Activated CD4-positive, alpha-beta T cell treated with anti-CD3 and anti-CD28 coated beads, Interleukin-2, amount 10 ng/mL, durations not matched to agents 7 days and 5 days (primary cell): ENCODE data around the gene SPON1. TPM values are rescaled to one million over a fixed set of nuclear protein-coding genes. Genes with fewer than 3 reads are reported as not detected.
A peak's percentile ranks its signal among the peaks of the same experiment; 100 is the strongest.
"Not testable (repeated sequence)": the region's sequence is repeated elsewhere in the genome, so short reads cannot be mapped to it uniquely, and the experiment has no call there.

ENCODE experiments used
- CTCF ChIA-PET: fragments of 350-600 bp; sonication (Branson Sonifier 250); formaldehyde crosslinking; loops from one replicate; lab custom pipeline; 2021; ENCODE audit warnings: antibody characterized with exemption; lab: Charles Lee
- POLR2A ChIA-PET: fragments of 350-600 bp; sonication (Branson Sonifier 250); formaldehyde crosslinking; loops from one replicate; lab custom pipeline; 2021; ENCODE audit warnings: antibody characterized with exemption; lab: Charles Lee
- DNase-seq: peaks from one replicate; pipeline ENCODE4 v3.0.0-alpha.2; 2020
- H3K27ac Mint-ChIP-seq: one replicate; pipeline ENCODE4 v1.8.0; 2021; ENCODE audit warnings: mild to moderate bottlenecking, moderate library complexity, mixed read lengths
- H3K27me3 Mint-ChIP-seq: one replicate; pipeline ENCODE4 v1.8.0; 2021; ENCODE audit warnings: mixed read lengths
- H3K36me3 Mint-ChIP-seq: one replicate; pipeline ENCODE4 v1.8.0; 2021; ENCODE audit warnings: low read depth, mixed read lengths
- H3K4me1 Mint-ChIP-seq: one replicate; pipeline ENCODE4 v1.8.0; 2021; ENCODE audit warnings: mixed read lengths
- H3K4me3 Mint-ChIP-seq: one replicate; pipeline ENCODE4 v1.8.0; 2021; ENCODE audit warnings: mild to moderate bottlenecking, moderate library complexity, mixed read lengths
- H3K9me3 Mint-ChIP-seq: one replicate; pipeline ENCODE4 v1.8.0; 2021; ENCODE audit warnings: mixed read lengths
- total RNA-seq, 2 experiments: library from RNA; stranded (reverse); gene quantifications; one replicate each; pipeline ENCODE4 v1.2.3, GENCODE V29; 2021

The SPON1 gene
- total RNA-seq, 2 experiments from 2014 or later = 1.4 to 1.6 TPM

DNA sequence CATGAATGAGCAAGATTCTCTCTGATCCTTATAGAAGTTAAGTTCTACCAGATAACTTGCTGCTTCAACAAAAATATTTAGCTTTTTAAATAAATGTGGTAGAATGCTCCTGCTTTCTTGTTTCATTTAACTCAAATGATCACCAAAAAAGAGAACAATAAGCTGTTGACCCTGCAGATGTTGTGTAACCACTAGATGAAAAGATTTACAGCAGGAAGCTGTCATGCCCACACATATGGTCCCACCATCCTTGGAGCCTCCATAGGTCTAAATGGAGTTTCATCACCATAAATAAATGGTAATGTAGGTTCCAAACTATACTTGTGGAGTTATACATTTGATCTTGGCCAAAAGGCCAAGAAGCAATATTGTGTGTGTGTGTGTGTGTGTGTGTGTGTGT, 277.7 kb downstream of the SPON1 start:
- Mint-ChIP-seq H3K4me1 (peaks cover 3% of the 10 kb centered on the region), H3K9me3 (no peaks in the 10 kb centered on the region), H3K36me3 (no peaks in the 10 kb centered on the region), H3K27ac (no peak overlapping the region), H3K4me3 (no peak overlapping the region), H3K27me3 (no peaks in the 10 kb centered on the region)
- CTCF ChIA-PET = no interaction called here
- POLR2A ChIA-PET = no interaction called here
- no peak for DNase-seq

DNA sequence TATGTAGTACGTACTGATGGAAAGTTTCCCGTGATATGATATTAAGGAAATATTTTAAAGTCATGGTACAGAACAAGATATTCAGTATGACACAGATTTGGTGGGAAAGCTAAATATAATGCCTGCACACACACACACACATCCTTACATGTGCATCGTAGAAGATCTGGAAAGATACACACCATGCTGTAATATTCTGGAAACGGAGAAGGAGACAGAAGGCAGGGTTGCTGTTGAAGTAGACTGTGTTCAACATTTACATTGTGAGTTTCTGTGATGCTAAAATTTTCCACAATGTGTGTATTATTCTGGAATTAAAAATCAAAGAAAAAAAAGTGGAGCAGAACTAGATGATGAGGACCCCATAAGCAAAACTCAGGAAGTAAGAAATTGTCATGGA, 278.4 kb downstream of the SPON1 start:
- no peaks in the 10 kb centered on the region for H3K27me3 Mint-ChIP-seq
- CTCF ChIA-PET = no interaction called here
- POLR2A ChIA-PET = no interaction called here

GRCh38 chr11:14242187-14242586, 279.7 kb downstream of the SPON1 start:
- H3K27ac Mint-ChIP-seq = no peak overlapping the region

More for the DNA sequence above, 278.4 kb downstream of the SPON1 start:
- H3K4me3 Mint-ChIP-seq = no peak overlapping the region
- no peak for DNase-seq
- H3K36me3 Mint-ChIP-seq = no peaks in the 10 kb centered on the region
- no peaks in the 10 kb centered on the region for H3K9me3 Mint-ChIP-seq
- H3K27ac Mint-ChIP-seq = peak overlapping the region; percentile 4
- peaks cover 3% of the 10 kb centered on the region for H3K4me1 Mint-ChIP-seq

GRCh38 chr11:14242733-14243132, 280.2 kb downstream of the SPON1 start:
- Mint-ChIP-seq H3K27ac (no peak overlapping the region), H3K27me3 (peaks cover 6% of the 10 kb centered on the region), H3K4me1 (peaks cover 6% of the 10 kb centered on the region), H3K9me3 (no peaks in the 10 kb centered on the region), H3K4me3 (no peak overlapping the region), H3K36me3 (no peaks in the 10 kb centered on the region)
- POLR2A ChIA-PET = no interaction called here
- CTCF ChIA-PET = no interaction called here
- no peak for DNase-seq

More at GRCh38 chr11:14242187-14242586, 279.7 kb downstream of the SPON1 start:
- no peaks in the 10 kb centered on the region for H3K9me3 Mint-ChIP-seq
- H3K4me1 Mint-ChIP-seq = peaks cover 2% of the 10 kb centered on the region
- ChIA-PET CTCF (no interaction called here), POLR2A (no interaction called here)
- H3K27me3 Mint-ChIP-seq = peaks cover 2% of the 10 kb centered on the region
- H3K4me3 Mint-ChIP-seq = no peak overlapping the region
- no peak for DNase-seq
- no peaks in the 10 kb centered on the region for H3K36me3 Mint-ChIP-seq

DNA sequence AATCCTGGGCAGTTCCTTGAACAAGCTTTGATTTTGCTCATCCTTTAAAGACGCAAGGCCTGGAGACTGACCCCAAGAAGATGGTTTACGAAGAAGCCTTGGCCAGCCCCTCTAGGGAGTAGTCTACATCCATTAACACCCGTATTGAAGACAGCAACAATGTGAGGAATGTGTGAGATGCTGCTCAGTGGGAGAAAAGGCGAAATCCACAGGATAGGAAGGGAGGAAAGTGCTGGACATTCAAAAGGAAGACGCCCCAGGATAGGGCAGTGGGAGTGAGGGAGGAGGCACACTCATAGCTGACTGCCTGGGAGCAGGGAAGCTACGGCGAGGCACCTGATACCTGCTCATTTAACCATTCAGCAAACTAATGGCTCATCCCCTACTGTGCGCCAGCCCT, 282.4 kb downstream of the SPON1 start:
- Mint-ChIP-seq H3K4me3 (no peak overlapping the region), H3K4me1 (peaks cover 24% of the 10 kb centered on the region), H3K9me3 (no peaks in the 10 kb centered on the region), H3K27ac (no peak overlapping the region), H3K36me3 (no peaks in the 10 kb centered on the region), H3K27me3 (peaks cover 10% of the 10 kb centered on the region)
- CTCF ChIA-PET = interaction anchor here (0.6 kb wide), 1 partner anchor 13 kb away, joined by 4 read pairs; no protein-coding TSS in a partner anchor
- no peak for DNase-seq
- POLR2A ChIA-PET = no interaction called here

DNA sequence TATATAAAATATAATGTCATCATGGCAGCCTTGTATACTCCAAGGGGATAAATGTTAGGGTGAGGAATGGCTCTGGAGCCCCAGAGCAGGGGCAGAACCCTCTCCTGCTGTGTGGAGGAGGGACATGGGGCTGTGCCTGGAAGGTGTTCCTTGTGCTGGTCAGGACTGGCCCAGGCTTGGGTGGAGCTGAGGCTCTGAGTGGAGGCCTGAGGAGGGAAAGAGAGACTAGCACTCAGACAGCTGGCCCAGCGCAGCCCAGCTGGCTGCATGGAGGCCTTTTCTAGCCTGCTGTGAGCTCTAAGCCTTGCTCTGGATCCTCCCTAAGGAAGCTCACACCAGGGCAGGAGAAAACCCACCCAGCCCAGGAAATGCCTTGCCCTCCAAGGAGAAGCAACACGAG, 282.9 kb downstream of the SPON1 start:
- Mint-ChIP-seq H3K27me3 (peaks cover 13% of the 10 kb centered on the region), H3K4me1 (peaks cover 24% of the 10 kb centered on the region), H3K36me3 (no peaks in the 10 kb centered on the region), H3K9me3 (no peaks in the 10 kb centered on the region), H3K4me3 (no peak overlapping the region), H3K27ac (no peak overlapping the region)
- no peak for DNase-seq
- CTCF ChIA-PET = interaction anchor here (0.6 kb wide), 1 partner anchor 14 kb away, joined by 4 read pairs; no protein-coding TSS in a partner anchor
- POLR2A ChIA-PET = no interaction called here

DNA sequence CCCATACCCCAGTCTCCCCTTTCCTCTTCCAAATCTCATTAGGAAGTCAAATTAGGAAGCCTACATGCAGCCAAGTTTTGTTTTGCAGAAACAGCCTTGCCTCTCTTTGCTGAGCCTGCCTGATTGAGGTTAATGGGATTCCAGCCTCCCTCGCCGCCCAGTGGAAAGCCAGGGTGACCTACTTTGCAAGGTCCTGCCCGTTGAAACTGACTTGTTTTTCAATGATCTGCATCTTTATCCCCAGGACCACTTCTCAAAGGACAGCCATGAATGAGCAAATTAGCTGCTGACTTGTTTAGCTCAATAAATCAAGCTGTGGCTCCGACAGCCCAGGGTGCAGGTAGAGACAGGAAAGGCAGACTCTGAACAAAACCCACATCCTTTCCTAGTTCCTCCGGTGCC, 286.1 kb downstream of the SPON1 start:
- peak overlapping the region; percentile 8 for H3K4me3 Mint-ChIP-seq
- peak; percentile 47 for DNase-seq
- no peak overlapping the region for H3K27ac Mint-ChIP-seq
- H3K4me1 Mint-ChIP-seq = peaks cover 24% of the 10 kb centered on the region
- no peaks in the 10 kb centered on the region for H3K36me3 Mint-ChIP-seq
- CTCF ChIA-PET = interaction anchor here (1.2 kb wide), 1 partner anchor 292 kb away, joined by 3 read pairs; no protein-coding TSS in a partner anchor
- POLR2A ChIA-PET = no interaction called here
- H3K27me3 Mint-ChIP-seq = peaks cover 16% of the 10 kb centered on the region
- no peaks in the 10 kb centered on the region for H3K9me3 Mint-ChIP-seq

DNA sequence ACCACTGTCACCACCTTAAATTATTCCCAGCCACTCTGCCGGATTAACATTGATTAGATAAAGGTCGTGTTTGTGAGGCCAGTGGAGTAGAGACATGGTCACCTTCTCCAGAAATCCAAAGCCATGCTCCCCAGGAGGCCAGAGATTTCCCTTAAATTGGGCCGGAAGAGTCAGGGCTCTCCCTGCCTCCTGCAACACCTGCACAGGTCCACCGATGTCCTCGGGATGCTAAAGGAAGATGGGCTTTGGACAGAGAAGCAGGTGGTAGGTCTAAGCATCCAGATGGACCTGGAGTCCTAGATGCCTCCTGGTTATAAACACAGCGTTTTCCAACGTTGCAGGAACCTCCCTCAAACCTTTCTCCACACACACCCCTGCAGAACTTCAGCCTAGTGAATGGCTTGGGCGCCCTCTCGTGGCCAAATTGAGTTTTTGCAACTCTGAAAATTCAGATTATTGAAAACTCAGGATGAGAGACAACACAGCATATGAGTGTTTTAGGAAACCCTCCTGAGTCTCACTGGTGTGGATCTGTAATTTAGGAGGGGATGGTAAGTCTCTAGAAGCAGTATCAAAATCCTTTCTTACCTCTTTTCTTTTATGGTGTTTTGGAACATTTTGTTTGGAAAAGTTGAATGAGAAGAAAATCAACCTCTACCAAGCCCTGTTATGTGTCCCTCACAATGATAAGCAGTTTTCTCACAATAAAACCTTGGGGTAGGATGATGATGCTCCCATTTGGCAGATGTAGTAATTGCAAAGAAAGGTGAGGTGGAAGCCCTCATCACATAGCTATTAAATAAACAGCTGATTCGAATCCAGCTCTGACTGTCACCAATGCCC, 286.8 kb downstream of the SPON1 start:
- peak overlapping the region; percentile 8 for H3K4me3 Mint-ChIP-seq
- CTCF ChIA-PET = interaction anchor here (1.5 kb wide), 1 partner anchor 13 kb away, joined by 4 read pairs; no protein-coding TSS in a partner anchor
- no peaks in the 10 kb centered on the region for H3K36me3 Mint-ChIP-seq

GRCh38 chr11:14251754-14252153, 289.2 kb downstream of the SPON1 start:
- CTCF ChIA-PET = interaction anchor here (0.6 kb wide), 1 partner anchor 185 kb away, joined by 3 read pairs; no protein-coding TSS in a partner anchor
- POLR2A ChIA-PET = interaction anchor here (0.6 kb wide), 1 partner anchor 60 kb away, joined by 3 read pairs; no protein-coding TSS in a partner anchor
- H3K36me3 Mint-ChIP-seq = no peaks in the 10 kb centered on the region
- H3K4me3 Mint-ChIP-seq = no peak overlapping the region
- H3K9me3 Mint-ChIP-seq = no peaks in the 10 kb centered on the region
- H3K27me3 Mint-ChIP-seq = peaks cover 15% of the 10 kb centered on the region
- no peak overlapping the region for H3K27ac Mint-ChIP-seq
- H3K4me1 Mint-ChIP-seq = peaks cover 24% of the 10 kb centered on the region
- DNase-seq = no peak

More for the DNA sequence above, 286.8 kb downstream of the SPON1 start:
- peaks cover 16% of the 10 kb centered on the region for H3K27me3 Mint-ChIP-seq
- H3K4me1 Mint-ChIP-seq = peaks cover 24% of the 10 kb centered on the region
- POLR2A ChIA-PET = no interaction called here
- H3K27ac Mint-ChIP-seq = no peak overlapping the region
- peak; percentile 79 for DNase-seq
- no peaks in the 10 kb centered on the region for H3K9me3 Mint-ChIP-seq

- POLR2A ChIA-PET, H3K36me3 Mint-ChIP-seq: not testable (repeated sequence)
Observed at GRCh38 chr11:14252501-14252900, 290.0 kb downstream of the SPON1 start.

DNA sequence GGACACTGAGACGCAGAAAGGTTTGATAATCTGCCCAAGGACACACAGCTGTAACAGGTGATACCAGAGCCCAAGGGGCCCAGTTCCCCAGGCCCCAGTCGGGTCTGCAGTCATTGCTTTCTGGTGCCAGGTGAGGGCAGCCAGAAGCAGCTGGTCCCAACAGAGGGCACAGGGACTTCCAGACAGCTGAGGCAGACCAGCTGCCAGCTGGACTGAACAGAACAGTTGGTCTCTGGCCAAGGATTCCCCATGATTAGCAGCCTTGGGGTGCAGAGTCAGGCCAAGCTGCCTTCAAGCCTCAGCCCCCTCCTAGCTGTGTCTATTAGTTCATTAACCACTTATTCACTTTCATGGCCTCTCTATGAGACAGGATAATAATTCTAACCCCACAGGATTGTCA, 290.9 kb downstream of the SPON1 start:
- no peak overlapping the region for H3K27ac Mint-ChIP-seq
- no peak overlapping the region for H3K4me3 Mint-ChIP-seq
- DNase-seq = no peak
- ChIA-PET CTCF (no interaction called here), POLR2A (no interaction called here)
- H3K27me3 Mint-ChIP-seq = peaks cover 6% of the 10 kb centered on the region
- H3K36me3 Mint-ChIP-seq = no peaks in the 10 kb centered on the region
- H3K4me1 Mint-ChIP-seq = peaks cover 12% of the 10 kb centered on the region
- H3K9me3 Mint-ChIP-seq = no peaks in the 10 kb centered on the region

More at GRCh38 chr11:14252501-14252900, 290.0 kb downstream of the SPON1 start:
- peaks cover 21% of the 10 kb centered on the region for H3K4me1 Mint-ChIP-seq
- DNase-seq, CTCF ChIA-PET, H3K4me3 Mint-ChIP-seq, H3K27ac Mint-ChIP-seq, H3K9me3 Mint-ChIP-seq: not testable (repeated sequence)
- H3K27me3 Mint-ChIP-seq = peaks cover 12% of the 10 kb centered on the region

DNA sequence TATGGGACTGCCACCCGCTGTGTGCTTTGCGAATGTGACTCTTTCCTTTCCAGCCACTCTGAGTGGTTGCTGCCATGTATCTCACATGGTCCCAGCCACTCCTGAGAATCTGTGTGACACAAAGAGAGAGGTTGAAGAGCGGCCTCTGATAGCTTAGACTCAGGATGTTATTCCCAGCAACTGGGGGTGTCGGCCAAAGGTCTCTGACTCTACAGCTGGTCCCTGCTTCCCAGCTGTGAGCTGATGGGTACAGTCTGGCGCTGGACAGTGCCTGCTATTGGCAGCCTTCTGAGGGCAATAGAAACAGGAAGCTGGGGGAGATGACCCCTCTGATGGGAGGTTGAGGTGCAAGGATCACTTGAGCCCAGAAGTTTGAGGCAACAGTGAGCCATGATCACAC, 291.3 kb downstream of the SPON1 start:
- ChIA-PET CTCF (no interaction called here), POLR2A (no interaction called here)
- Mint-ChIP-seq H3K4me3 (no peak overlapping the region), H3K9me3 (no peaks in the 10 kb centered on the region), H3K27me3 (peaks cover 6% of the 10 kb centered on the region), H3K4me1 (peaks cover 8% of the 10 kb centered on the region), H3K27ac (no peak overlapping the region), H3K36me3 (no peaks in the 10 kb centered on the region)
- no peak for DNase-seq

- no peak overlapping the region for H3K27ac Mint-ChIP-seq
- peaks cover 6% of the 10 kb centered on the region for H3K27me3 Mint-ChIP-seq
- H3K36me3 Mint-ChIP-seq = no peaks in the 10 kb centered on the region
- ChIA-PET CTCF (no interaction called here), POLR2A (no interaction called here)
- H3K4me1 Mint-ChIP-seq = no peaks in the 10 kb centered on the region
- no peak for DNase-seq
- no peak overlapping the region for H3K4me3 Mint-ChIP-seq
- no peaks in the 10 kb centered on the region for H3K9me3 Mint-ChIP-seq
Observed at GRCh38 chr11:14254533-14255237, 292.2 kb downstream of the SPON1 start.
